Cardiac fibroblast (primary cell): ENCODE results near the gene KIAA1549.

ENCODE experiments used
- DNase-seq, 2 donors: peaks; one replicate each; pipeline versions ENCODE4 v3.0.0 to v3.0.0-alpha.2; 2010; ENCODE audit warnings: low read depth in 2 of 2
- H3K4me3 ChIP-seq, 2 donors: replicated peaks in 1 of 2; 1 replicate in 1 of 2; 2 replicates in 1 of 2; pipeline ENCODE4 v1.5.1; 2011; ENCODE audit warnings: low read depth in 2 of 2, low read length in 2 of 2, mild to moderate bottlenecking in 2 of 2, moderate library complexity in 1 of 2
- CTCF ChIP-seq: IDR thresholded peaks from one replicate; pipeline ENCODE4 v1.5.1; 2011; ENCODE audit warnings: low read depth, mild to moderate bottlenecking, low read length, inconsistent platforms

KIAA1549 gene

GRCh38 chr7:138895679-138896078 is 85.5 kb downstream of the KIAA1549 start:
- H3K4me3 ChIP-seq: no peak overlapping the region
- TF ChIP-seq CTCF: no peak

GRCh38 chr7:138893258-138893657 is 87.9 kb downstream of the KIAA1549 start:
- no peak for TF ChIP-seq CTCF
- no peak for DNase-seq
- no peak overlapping the region for H3K4me3 ChIP-seq

More at GRCh38 chr7:138895679-138896078, 85.5 kb downstream of the KIAA1549 start:
- no peak for DNase-seq

GRCh38 chr7:138892812-138893211 is 88.4 kb downstream of the KIAA1549 start:
- DNase-seq: no peak
- H3K4me3 ChIP-seq: no peak overlapping the region
- no peak for TF ChIP-seq CTCF

- no peak for DNase-seq
- no peak overlapping the region for H3K4me3 ChIP-seq
- TF ChIP-seq CTCF: no peak
Observed at GRCh38 chr7:138892006-138892630, 89.1 kb downstream of the KIAA1549 start.

- TF ChIP-seq CTCF: no peak
- peak in 1 of 2 donors; percentile 44 for DNase-seq
- H3K4me3 ChIP-seq: no peak overlapping the region
Observed at GRCh38 chr7:138891446-138891810, 89.8 kb downstream of the KIAA1549 start.

GRCh38 chr7:138890499-138891445 is 90.4 kb downstream of the KIAA1549 start:
- peak in 1 of 2 donors; percentile 70 for DNase-seq
- no peak for TF ChIP-seq CTCF
- no peak overlapping the region for H3K4me3 ChIP-seq
